ENCODE results near the gene MAEA.

MAEA gene

DNA sequence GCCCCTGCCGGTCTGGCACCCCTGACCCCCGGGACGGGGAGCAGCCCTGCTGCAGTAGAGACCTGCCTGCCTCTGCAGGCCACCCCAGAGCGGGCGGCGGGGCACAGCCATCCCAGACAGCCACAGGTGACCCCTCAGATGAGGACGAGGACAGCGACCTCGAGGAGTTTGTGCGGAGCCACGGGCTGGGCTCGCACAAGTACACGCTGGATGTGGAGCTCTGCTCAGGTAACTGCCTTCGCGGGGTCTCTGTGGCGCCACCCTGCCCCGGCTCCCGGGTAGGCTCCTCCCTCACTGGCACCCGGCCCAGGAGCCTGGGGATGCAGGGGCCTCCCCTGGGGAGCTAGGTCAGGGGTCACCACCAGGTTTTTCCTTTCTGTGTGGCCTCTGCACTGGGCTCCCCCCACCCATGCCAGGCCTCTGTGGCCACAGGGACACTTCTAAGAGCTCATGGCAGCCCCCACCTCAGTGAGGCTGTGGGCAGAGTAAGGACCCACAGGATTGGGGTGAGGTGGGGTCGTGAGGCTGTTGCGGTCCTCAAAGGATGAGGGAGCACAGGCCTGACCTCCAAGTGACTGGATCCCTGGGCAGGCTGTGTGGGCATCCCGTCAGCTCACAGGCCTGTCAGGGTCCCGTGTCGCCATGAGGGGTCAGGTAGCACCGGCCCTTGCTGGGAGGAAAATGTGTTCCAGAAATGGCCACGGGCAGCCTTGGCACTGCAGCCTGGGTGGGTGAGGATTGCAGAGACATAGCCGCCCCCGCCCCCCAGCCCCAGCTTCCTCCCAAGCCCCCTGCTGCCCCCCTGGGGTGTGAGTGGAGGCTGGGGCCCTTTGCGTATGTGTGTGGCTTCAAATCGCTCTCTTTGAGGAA is 63.7 kb downstream of the MAEA start:
- ATAC-seq = no peak

DNA sequence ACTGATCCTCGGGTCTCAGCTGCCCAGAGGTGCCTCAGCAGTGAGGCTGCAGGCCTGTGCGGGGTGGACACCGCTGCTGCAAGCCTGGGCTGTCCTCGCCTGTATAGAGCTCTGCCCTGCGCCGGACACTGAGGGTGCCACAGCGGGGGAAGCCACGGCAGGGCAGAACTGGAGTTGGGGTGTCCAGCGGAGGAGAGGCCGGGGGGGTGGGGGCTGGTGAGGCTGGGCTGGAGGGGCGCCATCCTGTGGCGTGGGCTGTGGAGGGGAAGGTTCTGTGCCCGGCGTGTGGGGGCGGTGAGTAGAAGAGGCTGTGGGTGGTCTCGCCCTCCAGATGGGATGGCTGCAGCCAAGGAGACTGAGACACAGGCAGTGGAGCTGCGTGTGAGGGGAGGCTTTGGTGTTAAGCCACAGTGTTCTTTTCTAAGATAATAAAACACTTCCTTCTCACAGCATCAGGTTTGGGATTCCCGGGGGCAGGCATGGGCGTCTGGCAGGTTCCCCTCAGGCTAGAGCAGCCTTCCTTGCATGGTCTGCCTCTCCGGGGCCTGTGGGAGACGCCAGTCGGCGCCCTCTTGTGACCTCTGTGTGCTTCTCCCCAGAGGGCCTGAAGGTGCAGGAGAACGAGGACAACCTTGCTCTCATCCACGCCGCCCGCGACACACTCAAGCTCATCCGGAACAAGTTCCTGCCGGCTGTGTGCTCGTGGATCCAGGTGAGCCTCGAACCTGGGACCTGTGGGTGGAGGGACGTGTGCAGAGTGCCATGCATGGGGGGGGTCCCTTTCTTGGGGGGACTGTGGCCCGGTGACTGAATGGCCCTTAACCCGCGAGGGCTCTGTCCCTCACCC is 64.7 kb downstream of the MAEA start:
- no peak for ATAC-seq

DNA sequence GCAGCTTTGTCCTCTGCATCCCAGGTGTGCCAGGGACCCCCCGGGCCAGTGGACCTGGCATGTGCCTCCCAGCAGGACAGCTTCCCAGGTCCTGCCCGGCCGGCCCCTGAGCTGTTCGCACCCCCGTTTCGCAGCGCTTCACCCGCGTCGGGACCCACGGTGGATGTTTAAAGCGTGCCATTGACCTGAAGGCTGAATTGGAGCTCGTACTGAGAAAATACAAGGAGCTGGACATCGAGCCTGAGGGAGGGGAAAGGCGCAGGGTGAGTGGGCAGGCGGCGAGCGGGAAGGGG is 65.2 kb downstream of the MAEA start:
- ATAC-seq = no peak

DNA sequence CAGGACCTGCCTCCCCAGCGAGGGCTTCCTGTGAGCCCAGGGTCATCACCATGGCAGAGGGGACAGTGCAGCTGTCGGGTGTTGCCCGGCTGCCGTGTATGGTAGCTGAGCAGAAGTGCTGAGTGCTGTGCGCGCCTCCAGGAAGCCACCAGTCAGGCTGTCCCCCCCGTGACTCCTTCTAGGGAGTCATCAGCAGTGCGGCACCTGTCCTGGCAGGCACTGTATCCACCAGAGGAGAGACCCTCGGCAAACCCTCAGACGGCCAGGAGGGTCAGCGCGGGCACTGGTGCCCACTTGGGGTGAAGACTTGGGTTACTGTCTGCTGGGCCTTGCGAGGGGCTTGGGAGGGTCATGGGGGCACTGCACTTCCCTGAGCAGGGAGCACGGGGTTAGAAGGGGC is 65.7 kb downstream of the MAEA start:
- ATAC-seq = no peak

DNA sequence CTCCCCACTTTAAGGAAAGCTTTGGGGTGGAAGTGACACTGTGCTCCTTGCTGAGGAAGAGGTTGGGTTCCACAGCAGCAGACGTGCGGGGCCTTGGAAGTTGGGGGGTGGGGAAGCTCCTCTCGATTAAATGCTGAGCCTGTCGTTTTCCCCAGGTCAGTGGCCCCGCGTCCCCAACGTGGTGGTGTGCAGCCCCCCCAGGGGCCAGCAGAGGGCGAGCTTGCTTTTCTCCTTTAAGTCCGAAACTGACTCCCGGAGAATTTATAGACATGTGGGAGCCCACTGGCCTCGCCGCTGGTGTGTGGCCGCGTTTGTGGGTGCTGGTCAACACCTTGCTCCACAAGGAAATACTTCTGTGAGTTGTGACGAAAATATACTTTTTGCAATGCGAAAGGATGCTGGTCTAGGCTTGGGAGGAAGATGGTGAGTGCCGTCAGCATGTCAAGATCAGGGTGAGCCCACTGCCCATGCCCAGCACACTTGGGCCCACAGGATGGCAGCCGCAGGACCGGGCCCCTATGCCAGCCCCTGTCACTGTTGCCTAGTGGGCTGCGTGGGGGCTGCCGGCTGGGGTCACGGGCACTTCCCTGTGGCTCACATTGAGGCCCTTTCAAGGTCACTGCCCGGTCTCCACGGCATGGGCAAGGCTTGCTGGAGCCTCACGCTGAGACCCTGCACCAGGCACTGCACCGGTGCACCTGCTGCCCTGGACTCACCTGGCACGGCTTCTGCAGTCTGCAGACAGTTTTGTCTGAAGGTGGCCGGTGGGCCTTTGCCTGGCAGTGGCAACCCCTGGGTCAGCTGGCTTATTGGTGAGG is 66.7 kb downstream of the MAEA start:
- ATAC-seq = no peak

DNA sequence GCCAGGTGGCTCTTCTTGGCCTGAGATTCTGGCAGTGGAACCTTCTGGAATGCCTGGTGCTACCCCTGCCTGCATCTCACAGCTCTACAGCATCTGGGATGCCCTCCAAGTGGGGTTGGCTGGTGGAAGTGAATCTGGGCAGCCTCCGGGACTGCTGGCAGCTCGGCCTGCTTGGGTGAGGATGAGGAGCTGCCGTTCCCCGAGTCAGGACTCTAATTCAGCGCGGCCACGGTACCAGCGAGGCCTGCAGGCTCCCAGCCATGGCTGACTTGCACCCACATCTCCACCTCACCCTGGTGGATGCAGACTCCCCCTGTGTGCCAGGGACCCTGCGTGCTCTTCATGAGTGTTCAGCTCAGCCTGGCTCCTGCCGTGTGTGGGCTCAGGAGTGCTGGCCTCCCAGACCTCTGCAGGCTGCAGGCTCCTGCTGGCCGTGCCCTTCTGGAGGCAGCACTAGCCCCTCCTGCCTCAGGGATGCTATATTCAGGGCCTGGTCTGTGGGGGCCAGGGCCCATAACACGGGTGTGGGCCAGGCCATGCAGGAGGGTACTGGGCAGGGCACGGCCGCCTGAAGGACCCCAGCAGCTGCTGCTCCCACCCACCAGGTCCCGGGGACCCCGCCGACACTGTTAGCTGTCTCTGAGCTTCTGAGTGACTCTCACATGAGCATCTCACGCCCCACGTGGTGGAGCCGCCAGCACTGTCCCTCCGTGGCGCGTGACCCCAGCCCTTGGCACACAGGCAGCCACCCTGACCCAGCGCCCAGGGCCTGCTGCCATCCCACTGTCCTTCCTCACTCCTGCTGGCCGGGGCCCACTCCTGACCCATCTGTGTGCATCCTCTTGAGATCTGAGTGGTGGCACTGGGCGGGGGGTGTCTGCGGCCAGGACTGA is 67.9 kb downstream of the MAEA start:
- no peak for ATAC-seq

DNA sequence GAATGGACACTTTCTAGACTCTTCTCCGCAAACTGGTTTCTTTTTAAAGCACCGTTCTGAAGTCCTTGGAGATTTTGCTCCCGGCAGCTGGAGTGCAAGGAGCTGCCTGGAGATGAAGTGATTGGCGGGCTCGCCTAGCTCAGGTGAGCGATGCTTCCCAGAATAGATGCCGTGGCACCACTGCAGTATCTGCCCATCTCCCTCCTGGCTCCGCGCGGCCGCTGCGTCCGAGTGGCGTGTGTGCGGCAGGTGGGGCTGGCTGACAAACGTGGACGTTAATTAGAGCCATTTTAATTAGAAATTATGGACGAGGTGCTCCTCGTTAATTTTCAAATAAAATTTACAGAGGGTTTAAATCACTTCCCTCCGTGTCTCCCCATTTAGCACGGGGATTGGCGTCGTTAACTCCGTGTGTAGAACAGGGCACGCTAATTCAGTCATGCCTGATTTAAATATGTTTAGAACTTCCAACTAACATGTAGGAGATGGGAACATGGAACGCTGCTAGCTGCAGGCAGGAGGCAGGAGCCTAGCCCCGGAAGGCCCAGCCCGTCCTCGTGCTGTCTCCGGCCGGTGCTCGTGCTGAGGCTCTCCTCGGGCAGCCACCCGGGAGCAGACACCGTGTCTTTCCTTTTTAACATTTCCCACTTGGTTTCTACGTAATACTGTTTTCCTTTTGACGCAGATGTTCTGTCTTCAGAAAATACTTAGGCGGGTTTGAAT is 68.9 kb downstream of the MAEA start:
- ATAC-seq = no peak

DNA sequence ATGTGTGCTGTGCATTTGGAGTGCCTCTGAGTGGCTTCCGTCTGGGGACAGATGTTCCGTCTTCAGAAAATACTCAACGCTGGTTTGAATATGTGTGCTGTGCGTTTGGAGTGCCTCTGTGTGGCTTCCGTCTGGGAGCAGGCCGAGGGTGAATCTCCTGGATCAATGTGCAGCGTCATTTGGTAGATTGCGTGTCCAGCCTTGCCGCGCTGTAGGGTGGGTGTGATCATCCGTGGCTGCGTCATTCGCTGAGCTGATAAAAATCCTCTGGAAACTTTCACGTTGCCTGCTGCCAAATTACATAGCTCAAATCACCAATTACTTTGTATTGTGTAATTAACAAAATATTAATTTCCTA is 69.4 kb downstream of the MAEA start:
- no peak for ATAC-seq

DNA sequence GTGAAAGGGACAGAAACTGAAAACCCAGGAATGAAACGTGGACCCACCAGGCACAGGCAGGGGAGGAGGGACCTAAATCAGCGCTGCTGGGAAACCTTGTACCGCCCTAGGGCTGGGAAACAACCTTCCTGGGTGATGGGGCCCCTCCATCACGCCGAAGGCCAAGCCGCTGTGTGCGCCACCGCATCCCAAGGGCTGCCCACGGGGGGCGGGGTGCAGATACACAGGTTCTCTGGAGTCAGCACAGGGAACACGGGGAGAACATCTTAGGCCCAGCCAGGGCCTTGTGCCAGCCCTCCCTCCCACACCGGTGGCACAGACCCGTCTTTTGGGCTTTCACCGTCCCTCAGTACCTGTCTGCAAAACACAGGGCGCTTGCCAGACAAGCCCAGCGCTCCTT is 70.3 kb downstream of the MAEA start:
- no peak for ATAC-seq

DNA sequence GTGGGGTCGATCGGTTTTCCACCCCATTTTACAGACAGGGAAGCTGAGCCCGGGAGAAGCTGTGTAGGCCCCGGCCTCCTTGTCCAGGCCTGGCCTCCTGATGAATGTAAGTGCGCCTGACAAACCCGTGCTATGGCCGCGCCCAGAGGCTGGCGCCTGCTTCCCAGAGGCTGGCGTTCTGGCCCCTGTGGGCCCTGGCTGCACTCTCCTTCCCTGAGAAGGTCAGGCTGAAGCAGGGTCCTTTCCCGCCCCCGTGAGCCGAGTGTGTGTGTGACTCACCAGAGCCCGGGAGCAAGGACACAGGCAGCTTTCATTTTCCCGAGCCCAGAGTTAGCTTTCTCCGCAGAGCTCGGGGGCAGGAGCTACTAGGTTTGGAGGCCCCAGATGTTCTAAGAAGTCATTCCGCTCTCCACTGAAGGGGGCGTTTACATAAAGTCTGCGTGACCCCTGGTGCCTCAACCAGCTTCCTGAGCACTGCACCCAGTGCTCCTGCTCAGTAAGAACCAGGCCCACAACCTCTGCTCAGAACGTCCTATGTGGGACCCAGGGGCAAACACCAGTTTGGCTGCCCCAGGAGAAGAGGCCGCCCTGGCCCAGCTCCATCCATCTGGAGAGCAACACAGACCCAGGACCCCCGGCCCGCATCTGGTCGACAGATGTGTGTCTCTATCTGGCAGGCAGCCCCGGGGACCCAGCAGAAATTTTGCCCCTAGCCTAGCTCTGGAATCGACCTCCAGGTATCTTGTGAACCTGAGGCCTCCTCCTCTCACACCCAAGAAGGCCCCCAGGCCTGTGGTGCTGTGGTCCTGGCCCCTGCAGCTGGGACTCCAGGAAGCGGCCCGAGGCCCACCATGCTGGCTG is 71.0 kb downstream of the MAEA start:
- ATAC-seq = no peak

DNA sequence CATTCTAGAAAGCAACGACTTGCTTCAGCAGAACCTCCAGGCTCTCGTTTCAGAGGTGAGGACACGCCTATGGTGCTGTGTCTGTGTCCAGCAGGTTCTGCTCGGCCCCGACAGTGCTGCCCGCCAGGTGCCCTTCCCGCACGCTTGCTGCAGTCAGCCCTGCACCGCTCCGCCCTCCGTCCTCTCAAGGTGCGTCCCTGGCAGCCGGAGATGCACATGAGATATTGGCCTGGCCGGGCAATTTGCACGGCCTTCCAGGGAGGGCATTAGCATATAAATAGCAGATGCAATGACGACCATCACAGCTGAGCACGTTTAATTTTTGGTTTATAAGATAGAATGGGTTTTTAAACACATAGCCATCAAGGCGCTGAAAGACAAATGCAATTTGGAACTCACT is 71.7 kb downstream of the MAEA start:
- ATAC-seq = no peak

DNA sequence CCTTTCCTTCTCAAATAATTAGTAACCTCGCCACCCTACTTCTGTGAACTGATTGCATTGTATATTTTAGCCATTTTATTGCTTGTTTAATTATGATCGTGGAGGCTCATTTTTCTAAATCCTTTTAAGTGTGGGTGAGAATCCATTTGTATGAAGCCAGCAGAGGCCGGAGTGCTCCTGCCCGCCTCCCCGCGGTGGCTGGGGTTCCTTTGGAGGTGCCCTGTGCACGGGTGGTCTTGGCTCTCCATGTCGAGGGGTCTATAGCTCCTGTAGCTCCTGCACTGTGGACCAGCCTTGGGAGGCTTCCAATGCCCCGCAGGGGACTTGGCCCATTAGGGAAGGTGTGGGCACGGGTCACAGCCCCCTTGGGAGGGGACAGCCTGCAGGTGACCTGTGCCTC is 72.4 kb downstream of the MAEA start:
- no peak for ATAC-seq

DNA sequence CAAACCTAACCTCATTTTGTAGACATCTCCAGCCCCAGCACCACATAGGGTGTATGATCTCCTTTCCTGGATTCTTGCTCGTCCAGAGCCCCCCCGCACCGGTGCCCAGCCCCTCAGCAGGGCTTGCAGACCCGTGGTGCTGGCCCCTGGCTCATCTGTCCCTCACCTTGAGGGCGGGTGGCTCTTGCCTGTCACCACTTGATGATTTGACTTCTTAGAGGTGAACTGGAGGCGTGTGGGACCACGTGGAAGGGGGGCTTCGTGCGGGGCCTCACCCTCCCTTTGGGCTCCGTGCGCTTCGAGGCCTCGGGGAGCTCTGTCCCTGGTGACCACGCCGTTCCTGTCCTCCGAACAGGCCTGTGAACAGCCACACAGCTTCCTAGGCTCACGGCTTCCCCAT is 72.8 kb downstream of the MAEA start:
- ATAC-seq = no peak

DNA sequence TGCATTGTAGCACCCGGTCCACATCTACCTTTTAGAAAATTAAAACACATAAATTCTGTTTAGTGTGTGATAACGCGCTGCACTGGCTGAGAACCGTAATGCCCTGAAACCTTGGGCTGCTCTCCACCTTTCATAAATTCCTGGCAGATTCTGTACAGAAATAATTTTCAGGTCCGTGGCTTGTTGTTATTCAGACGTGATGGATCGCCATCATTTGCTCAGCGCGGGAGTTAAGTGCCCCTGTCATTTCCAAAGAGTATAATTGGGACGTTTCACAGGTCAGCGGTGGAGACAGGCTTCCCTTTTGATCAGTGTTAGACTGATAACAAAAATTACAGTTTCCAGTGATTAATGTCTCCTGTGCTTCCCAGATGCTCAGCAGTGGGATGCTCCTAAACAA is 73.8 kb downstream of the MAEA start:
- no peak for ATAC-seq

DNA sequence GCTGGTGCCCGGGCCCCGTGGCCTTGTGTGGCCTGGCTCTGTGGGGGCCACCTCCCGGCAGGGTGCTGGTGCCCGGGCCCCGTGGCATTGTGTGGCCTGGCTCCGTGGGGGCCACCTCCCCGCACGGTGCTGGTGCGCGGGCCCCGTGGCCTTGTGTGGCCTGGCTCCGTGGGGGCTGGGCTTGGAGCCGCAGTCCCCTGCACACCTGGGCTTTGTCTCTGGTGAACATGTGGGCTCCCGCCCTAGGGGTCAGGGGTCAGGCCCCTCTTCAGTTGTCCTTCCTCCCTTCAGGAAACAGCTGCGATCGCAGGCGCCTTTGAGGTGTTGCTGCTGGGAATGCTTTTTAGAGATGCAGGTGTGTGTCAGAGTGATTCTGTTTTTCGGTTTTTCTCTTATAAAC is 74.5 kb downstream of the MAEA start:
- ATAC-seq = no peak

DNA sequence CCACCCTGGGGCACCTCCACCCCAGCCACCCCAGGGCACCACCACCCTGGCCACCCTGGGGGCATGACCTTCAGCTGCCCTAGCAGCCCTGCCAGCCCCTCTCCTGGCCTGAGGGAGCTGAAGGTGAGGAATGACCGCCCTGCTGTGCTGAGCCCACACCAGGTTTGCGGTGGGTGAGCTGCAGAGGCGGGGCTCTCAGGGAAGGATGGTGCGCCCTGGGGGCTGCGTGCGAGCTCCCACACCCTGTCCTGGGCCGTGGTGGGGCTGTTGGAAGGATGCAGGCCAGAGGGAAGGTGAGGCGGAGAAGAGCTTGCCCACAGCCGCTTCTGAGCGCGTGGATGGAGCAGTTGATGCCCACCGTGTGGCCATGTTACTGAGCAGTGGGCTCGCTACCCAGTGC is 75.1 kb downstream of the MAEA start:
- ATAC-seq = no peak

DNA sequence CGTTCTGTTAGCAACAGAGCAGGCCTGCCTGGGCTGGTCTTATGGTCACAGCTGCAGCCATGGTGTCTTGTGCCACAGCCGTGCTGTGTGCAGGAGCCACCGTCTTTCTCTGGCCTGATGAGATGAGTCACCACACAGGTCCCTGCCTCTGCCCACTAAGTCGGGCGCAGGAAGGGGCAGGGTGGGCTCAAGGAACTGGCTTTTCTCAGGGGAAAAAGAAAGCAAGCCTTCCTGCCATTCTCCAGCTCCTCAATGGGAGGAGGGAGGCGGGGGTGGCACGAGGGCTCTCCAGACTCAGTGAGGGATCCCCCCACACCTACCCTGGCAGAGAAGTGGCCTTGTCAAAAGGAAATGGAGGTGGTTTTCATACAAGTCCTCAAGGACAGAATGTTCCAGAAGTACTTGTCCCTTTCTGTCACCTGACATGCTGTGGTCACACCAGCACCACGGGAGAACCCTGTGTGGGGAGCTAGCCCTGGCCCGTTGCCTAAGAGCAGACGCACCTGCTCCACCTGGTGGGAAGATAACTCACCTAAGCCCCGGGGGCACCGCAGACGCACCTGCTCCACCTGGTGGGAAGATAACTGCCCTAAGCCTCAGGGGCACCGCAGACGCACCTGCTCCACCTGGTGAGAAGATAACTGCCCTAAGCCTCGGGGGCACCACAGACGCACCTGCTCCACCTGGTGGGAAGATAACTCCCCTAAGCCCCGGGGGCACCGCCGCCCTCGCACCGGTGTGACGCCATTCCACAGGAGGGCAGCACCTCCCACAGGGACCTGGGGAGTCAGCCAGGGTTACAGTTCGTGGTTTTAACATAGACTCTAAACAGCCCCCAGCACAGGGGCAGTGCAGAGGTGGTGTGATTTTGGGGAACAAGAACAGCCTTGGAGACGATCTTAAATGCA is 75.8 kb downstream of the MAEA start:
- no peak for ATAC-seq

DNA sequence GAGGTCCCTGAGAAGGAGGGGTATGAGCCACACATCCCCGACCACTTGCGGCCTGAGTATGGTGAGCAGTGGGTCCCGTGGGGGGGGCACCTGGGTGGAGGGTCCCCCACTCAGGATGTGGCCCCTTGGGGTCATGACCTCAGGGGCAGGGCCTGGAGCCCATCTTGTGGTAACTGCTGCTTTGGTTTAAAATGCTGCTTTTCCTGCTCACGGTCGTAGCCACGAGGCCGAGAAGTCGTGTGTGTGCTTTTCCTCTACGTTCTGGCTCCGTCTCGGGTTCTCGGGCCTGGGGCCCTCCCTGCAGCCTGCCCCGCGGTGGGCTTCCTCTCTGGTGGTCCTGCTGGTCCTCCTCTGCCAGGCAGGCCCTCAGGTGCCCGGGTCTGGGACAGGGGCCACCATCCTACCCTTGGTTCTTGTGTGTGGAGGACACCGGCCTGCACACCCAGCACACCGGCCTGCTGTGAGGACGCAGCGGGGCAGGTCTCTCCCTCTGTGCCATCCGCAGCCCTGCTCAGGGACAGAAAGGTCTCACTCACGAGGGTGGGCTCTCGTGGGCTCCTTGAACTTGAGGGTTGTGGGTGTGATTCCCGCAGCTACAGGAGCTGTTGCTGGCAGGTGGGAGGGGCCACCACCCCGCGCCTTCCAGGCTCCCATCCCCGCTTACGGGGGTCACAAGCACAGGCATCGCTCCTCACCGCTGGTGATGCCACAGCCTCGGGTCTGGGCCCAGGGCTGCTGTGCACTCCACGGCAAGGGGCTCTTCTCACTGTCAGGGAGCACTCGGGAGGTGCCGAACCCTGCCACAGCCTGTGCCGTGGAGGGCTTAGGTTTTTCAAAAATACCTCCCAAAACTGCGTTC is 76.9 kb downstream of the MAEA start:
- no peak for ATAC-seq

All from activated CD4-positive, CD25-positive, alpha-beta regulatory T cell treated with anti-CD3 and anti-CD28 coated beads, Interleukin-2, amount 50 U/mL, for 24 hours (primary cell).